HG03097 (cell line): ENCODE measurements around the gene UCN2.
"Not testable (repeated sequence)": the region's sequence is repeated elsewhere in the genome, so short reads cannot be mapped to it uniquely, and the experiment has no call there.

Experiments used
- ATAC-seq: cut with Tn5 transposase; IDR thresholded peaks from one replicate; pipeline ENCODE4 v1.9.1; 2021; ENCODE audit not compliant: unreplicated experiment, low FRiP score

The UCN2 gene

DNA sequence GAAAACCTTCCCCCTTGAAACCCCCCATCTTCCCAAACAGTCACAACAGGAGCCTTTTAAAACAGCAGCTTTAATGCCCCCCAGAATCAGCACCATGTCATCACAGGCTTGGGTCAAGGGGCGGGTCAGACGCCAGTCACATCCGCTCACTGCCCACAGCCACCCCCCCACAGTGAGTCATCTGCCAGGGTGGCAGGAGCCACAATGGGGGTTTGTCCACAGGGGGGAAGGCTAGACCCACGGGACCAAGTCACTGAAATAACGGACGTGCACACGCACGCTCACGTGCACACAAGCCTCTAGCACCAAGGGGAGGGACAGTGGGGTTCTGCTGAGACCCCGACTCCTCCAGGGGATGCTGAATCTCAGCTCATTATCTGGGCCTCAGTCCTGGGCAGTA lies 441 bp upstream of the UCN2 start:
- no peak for ATAC-seq

DNA sequence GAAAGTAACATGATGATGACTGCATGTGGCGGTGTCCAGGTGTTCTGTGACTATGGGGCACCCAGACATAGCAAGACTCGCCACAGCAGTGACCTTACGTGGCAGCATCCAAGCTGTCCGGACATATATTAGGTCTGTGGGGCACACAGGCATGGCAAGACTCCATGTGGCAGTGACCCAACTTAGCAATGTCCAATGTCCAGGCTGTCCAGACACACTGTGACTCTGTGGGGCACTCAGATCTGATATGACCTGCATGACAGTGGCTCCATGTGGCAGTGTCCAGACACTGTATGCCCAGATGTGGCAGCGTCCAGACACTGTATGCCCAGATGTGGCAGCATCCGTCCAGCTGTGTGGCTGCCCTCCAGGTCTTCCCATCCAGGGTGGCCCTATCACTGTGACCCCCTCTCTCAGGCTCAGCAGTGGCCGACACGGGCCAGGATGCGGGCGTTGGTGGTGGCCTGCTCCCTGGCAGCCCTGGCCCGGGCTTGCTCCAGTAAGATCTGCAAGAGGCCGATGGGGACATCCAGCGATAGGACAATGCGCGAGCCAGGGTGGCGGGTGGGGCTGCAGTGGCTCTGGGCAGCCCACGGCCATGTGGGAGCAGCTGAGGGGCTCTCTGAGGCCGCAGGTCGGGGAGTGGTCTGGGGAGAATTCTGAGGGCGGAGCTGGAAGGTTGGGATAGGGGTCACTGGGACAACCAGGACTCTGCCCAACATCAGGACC lies 1.1 kb downstream of the UCN2 start:
- ATAC-seq, result no peak

DNA sequence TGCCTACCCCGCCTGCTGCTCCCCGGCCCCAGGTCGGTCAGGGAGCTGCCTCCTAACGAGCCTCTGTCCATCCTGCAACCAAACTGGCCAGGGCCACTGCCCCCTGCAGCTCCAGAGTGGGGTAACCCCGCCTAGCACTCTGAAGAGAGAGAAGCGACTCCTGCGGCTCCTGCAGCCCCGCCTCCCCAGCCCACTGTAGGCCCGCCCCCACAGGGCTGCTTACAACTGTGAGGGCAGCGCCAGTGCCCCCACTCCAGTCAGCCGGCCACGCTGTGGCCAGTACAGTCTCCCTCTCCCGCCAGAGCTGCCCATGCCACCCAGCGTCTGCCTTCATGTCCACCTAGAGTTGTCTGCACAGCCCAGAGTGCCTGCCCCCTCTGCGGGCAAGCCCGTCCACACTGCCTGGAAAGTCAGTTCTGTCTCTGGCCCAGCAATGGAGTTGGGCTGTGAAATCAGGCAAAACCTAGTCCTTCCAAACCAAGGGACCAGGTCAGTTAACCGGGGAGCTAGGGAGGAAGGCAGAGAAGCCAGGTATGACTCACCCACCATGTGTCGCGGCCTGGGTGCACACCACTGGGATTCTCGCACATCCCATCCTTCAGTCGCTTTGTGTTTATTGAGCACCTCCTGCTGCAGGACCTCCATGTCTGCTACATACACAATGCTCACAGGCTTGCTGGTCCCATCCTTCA lies 2.4 kb downstream of the UCN2 start:
- no peak for ATAC-seq

DNA sequence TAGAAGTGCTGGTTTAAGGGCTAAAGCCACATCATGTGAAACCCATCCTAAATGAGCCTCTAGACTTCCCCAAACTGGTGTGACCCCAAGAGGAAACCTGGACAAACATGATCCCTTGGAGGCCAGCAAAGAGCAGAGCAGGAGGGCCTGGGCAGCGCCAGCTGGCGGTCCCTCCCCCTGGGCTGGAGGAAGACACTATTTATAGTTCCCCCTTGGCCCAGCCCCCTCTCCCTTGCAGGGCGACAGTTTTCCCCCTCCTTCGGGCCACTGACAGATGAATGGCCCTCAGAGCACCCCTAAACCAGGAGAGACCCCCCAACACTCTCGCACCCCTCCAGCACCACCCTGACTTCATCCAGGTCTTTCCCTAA lies 2.9 kb downstream of the UCN2 start:
- ATAC-seq, result no peak

DNA sequence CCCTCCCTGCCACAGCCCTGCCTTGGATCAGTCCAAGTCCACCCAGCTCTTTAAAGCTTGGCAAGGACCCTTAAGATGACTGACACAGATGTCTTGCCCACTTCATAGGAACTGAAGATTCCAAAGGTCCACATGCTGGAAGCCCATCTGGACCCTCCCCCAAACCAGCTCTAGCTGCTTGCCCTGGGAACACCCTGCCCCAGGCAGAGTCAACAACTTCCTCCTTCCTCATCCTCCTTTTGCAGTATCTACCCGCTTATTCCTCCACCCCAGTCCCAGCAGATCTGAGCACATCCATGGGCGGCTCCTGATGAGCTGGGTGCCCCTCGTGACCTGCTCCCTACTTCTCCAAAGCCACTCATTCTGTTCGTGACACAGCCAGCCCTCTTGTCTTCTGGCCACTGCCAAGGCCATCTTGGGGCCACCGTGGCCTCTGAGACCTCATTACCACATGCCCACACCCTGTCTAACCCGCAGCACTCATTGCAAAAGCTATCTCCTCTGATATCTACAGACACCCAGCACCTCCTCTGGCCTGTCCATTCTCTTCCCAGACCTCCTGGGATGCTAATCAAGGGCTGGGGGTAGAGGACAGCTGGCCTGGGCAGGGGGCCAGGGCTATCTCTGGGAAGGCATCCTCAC lies 5.0 kb downstream of the UCN2 start:
- no peak for ATAC-seq

DNA sequence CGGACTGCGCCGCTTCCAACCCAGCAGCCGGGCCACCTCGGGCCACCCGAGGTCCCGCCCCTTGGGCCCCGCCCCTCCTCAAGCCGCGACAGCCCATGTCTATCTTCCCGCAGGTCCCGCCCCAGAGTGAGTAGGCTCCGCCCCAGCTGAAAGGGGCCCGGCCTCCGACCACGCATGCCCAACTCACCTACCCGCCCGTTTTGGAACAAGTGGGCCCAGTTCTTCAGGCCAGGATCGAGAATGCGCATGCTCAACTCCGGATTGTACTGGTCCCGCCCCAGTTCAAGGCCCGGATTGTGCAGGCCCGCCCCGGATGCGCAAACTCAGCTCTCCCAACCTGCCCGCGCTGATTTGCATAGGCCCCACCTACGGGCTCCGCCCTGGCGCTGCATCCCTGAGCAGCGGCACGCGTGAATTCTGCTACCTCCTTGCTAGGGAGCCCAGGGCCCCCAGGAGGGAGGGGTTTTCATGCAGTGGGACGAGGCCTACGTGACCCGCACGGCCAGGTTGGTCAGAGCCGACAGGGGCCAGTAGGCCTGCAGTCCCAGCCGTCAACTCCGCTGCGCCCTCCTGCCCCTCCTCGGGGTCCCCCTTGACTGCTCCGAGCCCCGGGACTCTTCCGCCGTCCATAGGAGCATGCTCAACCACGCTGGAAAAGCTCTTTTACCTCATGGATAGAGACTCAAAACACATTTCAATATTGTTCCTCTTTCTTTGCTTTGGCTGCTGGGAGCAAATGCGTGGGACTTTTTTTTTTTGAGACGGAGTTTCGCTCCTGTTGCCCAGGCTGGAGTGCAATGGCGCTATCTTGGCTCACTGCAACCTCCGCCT lies 6.6 kb downstream of the UCN2 start, which contains the start of gene PFKFB4:
TSS of gene PFKFB4 (minus strand) at position 8 of the 831 bp plus-strand sequence. CDS start 26 bp downstream, outside the sequence.
- ATAC-seq, result peak; percentile 74

DNA sequence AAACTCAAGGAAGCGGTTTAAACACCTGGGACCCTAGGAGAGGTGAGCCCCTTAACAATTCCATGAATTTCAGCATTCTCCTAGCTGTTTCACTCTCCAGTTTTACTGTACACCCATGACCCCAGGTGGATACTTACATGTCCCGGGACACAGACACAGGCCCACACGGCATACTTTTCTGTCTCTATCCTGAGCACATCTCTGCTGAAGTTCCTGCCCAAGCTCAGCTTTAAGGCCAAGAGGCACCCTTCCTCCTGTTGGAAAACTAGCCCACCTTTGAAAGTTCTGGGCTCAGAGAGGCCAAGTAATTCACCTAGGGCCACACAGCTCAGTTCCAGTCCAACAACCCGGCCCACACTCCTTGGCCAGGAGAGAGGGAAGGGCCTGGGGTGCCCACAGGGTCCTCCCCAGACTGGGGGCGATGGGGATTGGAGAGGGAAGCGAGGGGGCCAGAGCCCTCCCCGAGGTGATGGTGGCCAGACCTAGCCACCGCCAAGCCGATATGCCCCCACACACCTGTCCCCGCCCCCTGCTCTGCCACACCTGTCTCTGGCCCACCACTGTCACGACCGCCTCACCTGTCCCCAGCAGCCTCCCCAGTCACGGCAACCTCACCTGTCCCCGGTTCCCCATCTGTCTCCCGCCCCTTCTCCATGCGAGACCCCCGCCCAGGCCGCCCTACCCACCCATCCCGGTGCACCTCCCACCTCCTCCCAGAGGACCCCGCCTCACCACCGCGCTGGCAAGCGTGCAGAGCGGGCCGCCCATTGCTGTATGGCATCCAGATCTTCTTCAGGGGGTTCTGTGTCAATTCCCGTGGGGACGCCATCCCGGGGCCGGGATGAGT lies 7.4 kb downstream of the UCN2 start:
- no peak for ATAC-seq

DNA sequence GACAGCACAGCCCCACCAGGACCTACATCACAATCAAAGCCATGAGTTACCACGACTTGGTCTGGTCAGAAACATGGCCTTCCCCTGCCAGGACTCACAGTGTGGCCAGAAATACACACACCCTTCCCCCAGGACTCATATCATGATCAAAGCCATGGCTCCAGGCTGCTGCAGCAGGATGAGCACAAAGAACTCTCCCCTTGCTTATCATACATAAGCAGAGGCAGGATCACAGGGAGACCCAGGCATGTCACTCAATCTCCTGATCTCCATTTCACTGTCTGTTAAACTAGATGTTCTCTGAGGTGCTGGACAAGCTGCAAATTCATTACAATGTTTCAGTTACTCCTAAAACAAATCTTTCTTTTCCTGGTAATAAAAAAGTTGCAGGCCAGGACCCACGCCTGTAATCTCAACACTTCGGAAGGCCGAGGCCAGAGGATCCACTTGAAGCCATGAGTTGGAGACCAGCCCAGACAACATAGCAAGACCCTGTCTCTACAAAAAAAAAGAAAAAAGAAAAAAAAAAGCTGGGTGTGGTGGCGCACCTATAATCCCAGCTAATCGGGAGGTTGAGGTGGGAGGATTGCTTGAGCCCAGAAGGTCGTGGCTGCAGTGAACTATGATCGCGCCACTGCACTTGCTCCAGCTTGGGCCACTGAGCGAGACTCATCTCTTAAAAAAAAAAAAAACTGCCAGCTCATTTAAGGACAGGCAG lies 8.2 kb downstream of the UCN2 start:
- no peak for ATAC-seq

DNA sequence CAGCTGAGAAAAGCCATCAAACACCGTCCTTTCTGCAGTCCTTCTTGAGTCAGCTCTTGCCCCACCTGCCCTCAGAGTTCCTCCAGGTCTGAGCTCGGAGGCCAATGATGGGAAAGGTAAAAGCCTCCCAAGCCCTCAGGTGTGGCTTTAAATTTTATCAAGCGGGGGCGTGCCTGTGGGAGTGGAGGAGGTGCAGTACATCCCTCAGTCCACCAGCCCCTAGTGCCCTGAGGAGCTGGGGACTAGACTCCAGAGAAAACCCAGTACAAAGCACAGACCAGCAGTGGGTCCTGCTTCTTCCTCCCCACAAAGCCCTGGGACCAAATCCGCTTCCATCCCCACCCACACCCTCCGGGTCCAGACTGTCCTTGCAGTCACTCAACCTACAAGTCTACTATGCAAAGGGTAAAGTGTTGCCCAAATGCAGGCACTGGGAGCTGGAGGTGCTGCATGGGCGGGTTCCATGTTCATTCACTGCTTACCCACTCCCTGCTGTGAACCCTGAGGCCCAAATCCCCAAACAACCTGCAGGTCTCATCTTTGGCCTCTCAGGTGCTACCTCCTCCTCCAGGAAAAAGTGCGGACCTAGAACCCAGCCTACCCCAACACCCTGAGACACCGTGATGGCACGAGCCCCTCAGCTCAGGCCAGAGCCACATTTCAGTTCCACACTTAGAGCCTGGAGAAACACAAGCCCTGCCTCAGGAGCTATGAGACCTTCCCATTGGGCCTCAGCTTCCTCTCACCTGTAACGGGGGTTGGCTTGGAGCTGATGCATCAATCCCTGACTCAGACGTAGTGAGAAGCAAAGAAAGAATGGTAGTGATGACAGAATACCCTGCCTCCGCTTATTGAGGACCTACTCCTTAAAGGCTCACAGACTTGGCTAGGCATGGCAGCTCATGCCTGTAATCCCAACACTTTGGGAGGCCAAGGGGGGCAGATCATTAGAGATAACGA lies 9.4 kb downstream of the UCN2 start:
- ATAC-seq, result no peak

DNA sequence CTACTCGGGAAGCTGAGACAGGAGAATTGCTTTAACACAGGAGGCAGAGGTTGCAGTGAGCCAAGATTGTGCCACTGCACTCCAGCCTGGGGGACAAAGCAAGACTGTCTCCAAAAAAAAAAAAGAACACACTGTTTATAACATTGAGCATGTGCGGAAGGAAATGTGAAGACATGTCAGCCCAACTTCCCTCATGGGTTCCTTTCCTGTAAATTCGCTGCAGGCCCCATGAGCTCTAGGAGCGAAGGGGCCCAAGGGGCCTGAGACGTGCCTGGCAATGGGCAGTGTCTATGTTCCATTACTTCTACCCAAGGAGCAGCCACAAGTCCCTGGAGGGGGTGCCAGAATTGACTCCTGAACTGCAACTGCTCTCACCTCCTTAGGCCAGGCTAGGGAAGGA lies 10.2 kb downstream of the UCN2 start:
- ATAC-seq, result no peak

DNA sequence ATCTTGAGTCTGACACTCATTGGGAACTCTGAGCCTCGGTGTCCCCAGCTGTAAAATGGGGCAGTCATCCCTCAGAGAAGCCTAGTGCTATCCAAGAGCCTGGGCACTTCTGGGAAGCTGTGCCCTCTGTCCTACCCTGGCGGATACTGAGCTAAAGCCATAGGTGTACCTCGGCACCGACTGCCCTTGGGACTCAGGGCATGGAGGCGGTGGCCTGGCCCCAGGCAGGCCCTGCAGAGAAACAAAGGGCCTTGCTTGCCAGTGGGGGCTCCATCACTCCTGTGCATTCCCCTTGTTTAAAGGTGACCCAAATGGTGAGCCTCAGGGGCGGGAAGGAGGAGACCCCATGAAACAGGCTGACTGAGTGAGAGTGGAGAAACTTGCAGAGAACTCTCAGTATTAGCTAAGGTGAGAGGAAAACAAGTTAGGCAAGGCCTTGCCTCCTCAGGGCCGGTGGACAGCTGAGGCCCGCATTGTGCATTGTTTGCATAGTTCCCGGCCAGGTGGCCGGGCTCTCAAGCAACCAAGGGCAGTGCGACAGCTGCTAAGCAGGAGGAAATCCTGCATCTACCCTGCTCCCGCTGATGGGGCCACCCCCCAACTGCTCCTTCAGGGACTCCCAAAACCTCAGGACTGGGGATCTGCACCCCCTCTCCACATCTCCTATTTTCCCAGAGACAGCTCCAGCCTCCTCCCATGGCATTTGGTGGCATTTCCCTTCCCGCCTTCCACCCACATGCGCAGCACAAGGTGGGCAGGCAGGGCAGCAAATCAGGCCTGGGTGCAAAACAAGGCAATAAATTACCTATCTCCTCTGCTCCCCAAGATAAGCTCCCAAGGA lies 11.2 kb downstream of the UCN2 start:
- no peak for ATAC-seq

DNA sequence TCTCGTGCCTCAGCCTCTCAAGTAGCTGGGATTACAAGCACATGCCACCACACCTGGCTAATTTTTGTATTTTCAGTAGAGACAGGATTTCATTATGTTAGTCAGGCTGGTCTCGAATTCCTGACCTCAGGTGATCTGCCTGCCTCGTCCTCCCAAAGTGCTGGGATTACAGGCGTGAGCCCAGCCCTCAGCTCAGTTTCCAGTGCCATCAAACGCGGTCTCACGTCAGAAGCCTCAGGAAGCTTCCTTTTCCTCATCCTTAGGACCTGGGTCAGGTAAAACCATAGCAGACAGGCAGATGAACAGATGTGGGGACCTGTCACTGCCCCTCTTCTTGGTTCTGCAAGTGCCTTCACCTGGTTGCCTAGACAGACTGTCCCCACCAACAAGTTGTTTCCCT lies 11.9 kb downstream of the UCN2 start:
- ATAC-seq, result not testable (repeated sequence)

DNA sequence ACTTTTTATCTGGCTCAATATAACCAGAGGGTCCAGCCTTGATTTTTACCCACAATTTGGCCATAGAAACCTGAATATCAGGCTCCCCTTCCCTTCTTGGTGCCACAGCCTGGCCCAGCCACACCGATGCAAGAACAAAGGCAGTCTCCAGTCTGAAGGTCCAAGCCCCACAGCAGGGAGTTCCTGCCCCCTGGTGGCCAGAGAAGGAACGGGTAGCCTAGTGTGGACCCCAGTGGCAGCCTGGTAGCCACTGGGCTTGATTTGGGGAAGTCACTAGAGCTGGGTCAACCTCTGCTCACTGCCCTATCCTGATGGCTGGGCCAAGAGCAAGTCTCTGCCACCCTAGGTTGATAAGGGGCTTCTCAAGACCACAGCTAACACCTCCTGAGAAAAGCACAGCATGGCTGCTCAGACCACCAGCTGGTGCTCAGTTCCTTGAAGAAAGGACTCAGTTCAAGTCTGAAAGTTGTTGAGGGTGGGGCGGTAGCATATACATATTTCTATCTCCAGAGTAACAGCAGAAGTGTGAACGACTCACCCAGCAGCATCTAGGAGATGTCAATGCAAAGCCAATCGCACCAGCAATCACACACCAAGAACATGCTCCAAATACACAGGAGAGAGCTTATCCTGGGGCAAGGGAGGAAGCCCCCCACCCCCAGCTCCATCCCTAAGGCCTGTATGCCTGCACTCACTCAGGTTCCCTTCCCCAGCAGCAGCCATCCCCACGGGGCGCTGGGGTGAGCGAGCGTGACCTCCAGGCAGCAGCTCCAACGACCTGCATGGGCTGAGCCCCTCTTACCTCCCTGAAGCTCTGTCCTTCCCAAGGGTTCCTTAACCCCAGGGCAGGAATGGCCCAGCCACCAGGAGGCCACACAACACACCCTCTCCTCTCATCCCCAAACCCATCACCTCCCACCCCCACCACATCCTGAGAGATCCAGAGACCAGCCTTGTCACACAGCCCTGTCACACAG lies 14.6 kb downstream of the UCN2 start:
- ATAC-seq, result no peak

DNA sequence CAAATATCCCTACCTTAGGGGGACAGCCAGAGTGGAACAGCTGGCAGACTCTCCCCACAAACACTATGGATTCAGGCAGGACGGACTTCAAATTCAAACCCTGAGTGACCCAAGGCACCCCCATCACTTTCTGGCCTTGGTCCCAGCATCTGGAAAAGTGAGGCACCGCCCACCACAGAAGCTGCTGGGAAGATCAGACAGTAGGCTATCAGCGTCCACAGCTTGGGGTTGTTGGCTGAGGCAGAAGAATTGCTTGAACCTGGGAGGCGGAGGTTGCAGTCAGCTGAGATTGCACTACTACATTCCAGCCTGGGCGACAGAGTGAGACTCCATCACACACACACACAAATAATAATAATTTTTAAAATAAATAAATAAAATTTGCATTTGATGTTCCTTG lies 15.5 kb downstream of the UCN2 start:
- ATAC-seq, result no peak

DNA sequence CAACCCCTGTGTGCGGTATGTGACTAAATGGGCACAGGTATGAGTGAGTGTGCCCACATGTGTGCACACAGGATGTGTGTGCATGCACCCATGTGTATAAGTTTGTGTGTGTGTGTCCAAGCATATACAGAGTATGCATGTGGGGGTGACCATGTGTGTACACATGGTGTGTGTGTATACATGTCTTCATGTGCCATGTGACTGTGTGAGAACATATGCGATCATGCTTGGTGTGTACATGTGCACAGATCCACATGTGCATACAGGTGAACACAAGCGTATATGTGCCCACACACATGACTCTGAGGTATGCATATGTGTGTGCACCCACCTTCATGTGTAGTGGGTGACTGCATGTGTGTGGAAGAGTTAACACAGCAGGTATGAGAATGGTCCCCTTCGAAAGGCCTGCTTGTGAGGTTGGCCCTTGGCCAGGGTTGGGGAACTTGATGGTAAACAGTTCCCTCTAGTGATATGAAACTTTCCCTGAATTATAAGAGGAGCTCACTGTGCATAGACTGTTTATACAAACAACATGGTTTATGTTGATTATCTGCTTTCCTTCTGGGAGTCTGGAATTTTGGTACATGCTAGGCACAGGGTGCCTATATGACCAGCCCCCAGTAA lies 17.3 kb downstream of the UCN2 start:
- ATAC-seq, result no peak

DNA sequence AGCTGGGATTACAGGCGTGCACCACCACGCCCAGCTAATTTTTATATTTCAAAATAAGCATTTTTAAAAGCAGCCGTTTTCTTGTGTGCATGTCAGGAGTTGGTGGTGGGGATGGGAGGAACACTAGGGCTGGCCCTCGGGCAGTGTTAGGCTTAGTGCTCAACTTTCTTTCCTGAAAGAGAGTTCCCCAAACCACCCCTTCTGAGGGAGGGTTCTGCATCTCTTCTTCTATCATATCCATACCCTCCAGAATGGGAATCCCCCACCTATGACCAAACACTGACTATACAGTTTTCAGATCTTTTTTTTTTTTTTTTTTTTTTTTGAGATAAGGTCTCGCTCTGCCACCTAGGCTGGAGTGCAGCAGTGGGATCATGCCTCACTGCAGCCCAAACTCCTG lies 19.4 kb downstream of the UCN2 start:
- ATAC-seq, result no peak
